OCI-LY1 (cell line): ENCODE measurements around the gene RAB1A.

Experiments used
- EZH2 ChIP-seq: fragments of 200-600 bp; sonication (generic), shearing (Covaris generic); IDR thresholded peaks from 2 replicates; pipeline ENCODE4 v1.8.0; 2017; ENCODE audit warnings: borderline replicate concordance, mixed run types, mild to moderate bottlenecking, antibody characterized with exemption, low read length, moderate library complexity, mixed read lengths
- TF ChIP-seq, protein P1 (sequence below): fragments of 200-600 bp; sonication (generic), shearing (Covaris generic); IDR thresholded peaks from 2 replicates; pipeline ENCODE4 v1.5.1; 2017; ENCODE audit warnings: mild to moderate bottlenecking, antibody characterized with exemption, low read length, moderate library complexity, mixed read lengths

DNA sequence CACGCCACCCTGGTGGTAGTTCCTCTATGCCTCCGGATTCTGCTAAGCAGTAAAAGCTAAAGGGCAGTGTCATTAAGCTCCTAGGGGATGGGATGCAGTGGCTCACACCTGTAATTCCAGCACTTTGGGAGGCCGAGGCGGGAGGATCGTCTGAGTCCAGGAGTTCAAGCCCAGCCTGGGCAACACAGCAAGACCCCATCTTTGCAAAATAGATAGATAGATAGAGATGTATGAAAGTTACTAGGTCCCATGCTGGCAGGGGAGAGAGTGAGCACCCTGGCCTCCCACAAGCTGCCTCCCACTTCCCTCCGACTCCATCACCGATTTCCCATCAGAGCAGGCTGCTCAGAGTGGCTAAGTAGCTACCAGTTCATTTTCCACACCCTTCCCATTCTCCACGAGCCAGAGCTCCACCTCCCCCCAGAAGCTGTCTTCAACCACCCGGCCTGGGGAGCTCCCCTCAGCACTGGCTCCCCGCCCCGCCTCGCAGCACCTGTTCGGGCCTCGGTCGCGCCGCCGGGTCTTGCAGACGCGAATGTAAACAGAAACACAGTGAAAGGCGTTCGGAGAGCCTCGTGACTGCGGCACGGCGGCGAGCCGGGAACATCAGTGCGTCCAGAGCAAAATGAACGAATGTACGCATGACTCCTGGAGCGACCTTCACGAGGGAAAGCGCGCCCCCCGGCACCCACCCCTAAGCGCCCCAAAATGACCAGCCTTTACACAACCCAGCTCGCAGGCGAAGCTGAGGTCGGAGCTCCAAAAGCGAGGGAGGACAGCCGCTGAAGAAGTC, 74.3 kb downstream of the RAB1A start:
- TF ChIP-seq, protein P1, sequence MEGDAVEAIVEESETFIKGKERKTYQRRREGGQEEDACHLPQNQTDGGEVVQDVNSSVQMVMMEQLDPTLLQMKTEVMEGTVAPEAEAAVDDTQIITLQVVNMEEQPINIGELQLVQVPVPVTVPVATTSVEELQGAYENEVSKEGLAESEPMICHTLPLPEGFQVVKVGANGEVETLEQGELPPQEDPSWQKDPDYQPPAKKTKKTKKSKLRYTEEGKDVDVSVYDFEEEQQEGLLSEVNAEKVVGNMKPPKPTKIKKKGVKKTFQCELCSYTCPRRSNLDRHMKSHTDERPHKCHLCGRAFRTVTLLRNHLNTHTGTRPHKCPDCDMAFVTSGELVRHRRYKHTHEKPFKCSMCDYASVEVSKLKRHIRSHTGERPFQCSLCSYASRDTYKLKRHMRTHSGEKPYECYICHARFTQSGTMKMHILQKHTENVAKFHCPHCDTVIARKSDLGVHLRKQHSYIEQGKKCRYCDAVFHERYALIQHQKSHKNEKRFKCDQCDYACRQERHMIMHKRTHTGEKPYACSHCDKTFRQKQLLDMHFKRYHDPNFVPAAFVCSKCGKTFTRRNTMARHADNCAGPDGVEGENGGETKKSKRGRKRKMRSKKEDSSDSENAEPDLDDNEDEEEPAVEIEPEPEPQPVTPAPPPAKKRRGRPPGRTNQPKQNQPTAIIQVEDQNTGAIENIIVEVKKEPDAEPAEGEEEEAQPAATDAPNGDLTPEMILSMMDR, result no peak
- no peak for TF ChIP-seq EZH2
